ENCODE data around the gene CFAP58. TPM values are rescaled to one million over a fixed set of nuclear protein-coding genes. Genes with fewer than 3 reads are reported as not detected.

Gene CFAP58
- total RNA-seq, 1 experiment from 2014 or later = 0.63 TPM

- Histone ChIP-seq H4K8ac (replicated peaks; ENCODE audit: insufficient read length, low read depth, low read length) (no peak overlapping the region), H3T11ph (ENCODE audit: low read length) (no peak overlapping the region), H3K27ac (ENCODE audit: insufficient read length, low read depth, low read length) (no peak overlapping the region), H2BK20ac (ENCODE audit: low read depth, low read length, poor library complexity, severe bottlenecking) (no peak overlapping the region), H3K79me2 (ENCODE audit: insufficient read depth, low read length) (peaks cover 25% of the 10 kb centered on the region; the same call in 1 of the 2 replicates), H4K91ac (ENCODE audit: insufficient read length, low read depth, low read length) (no peak overlapping the region), H3K4me2 (ENCODE audit: insufficient read depth, insufficient read length, low read length) (no peak overlapping the region), H3K4ac (ENCODE audit: low read depth, low read length) (no peak overlapping the region), H4K5ac (ENCODE audit: insufficient read length, low read depth, low read length) (no peak overlapping the region), H3K23ac (ENCODE audit: insufficient read length, low read depth, low read length) (no peak overlapping the region), H3K56ac (ENCODE audit: insufficient read length, low read depth, low read length) (no peak overlapping the region), H2BK5ac (ENCODE audit: insufficient read length, low read length) (no peak overlapping the region), H2AFZ (ENCODE audit: low read length) (no peak overlapping the region), H3K23me2 (ENCODE audit: insufficient read length, low read depth, low read length, poor library complexity, severe bottlenecking) (peaks cover 4% of the 10 kb centered on the region), H3K9me3 (ENCODE audit: control insufficient read depth, low read depth, low read length) (no peaks in the 10 kb centered on the region), H2AK5ac (ENCODE audit: insufficient read length, low read length) (no peak overlapping the region), H3K18ac (ENCODE audit: insufficient read length, low read depth, low read length) (no peak overlapping the region), H2BK12ac (ENCODE audit: insufficient read length, low read depth, low read length) (no peak overlapping the region), H3K9ac (ENCODE audit: extremely low read depth, insufficient read length, low read length) (no peak overlapping the region), H3K4me1 (ENCODE audit: insufficient read depth, low read length) (peaks cover 35% of the 10 kb centered on the region), H3K79me1 (ENCODE audit: insufficient read depth, low read depth, low read length, poor library complexity, severe bottlenecking) (no peaks in the 10 kb centered on the region), H3K14ac (ENCODE audit: insufficient read depth, low read length) (0 out of 2 replicates have a peak overlapping the region, but pooled peaks have one; percentile 52), H4K20me1 (ENCODE audit: control insufficient read depth, insufficient read depth, insufficient read length) (no peaks in the 10 kb centered on the region), H3K27me3 (ENCODE audit: insufficient read depth, low read length) (no peaks in the 10 kb centered on the region), H2BK15ac (ENCODE audit: low read depth, low read length) (no peak overlapping the region), H2BK120ac (ENCODE audit: low read depth, low read length, poor library complexity, severe bottlenecking) (no peak overlapping the region)
- peak overlapping the region in 1 of 2 experiments; percentile 23; a peak in 1 of 5 replicates for H3K4me3 Mint-ChIP-seq
- peaks cover 83 to 86% of the 10 kb centered on the region in 2 experiments for H3K4me1 Mint-ChIP-seq
- H3K36me3 Mint-ChIP-seq (ENCODE audit: insufficient read depth in 1 of 3, low read depth in 3 of 3) = peaks cover 14 to 23% (median 22%) of the 10 kb centered on the region in 3 experiments
- WGBS (ENCODE audit: extremely low coverage, insufficient read length, low lambda C conversion rate) = no CpG with 5 or more reads among the region's 28 CpGs
- H3K27ac Mint-ChIP-seq = peak overlapping the region in 1 of 3 experiments; percentile 91; a peak in 4 of 7 replicates
- H3K9me3 Mint-ChIP-seq = no peaks in the 10 kb centered on the region
- DNase-seq = no peak
- no peaks in the 10 kb centered on the region for H3K27me3 Mint-ChIP-seq (ENCODE audit: low read depth)
- TF ChIP-seq CTCF (conservative IDR thresholded peaks at IDR 0.05) = no peak
These were observed 27.9 kb upstream of the CFAP58 start for GRCh38 chr10:104325436-104326435.
